ENCODE results near the gene ZNF511. TPM values are rescaled to one million over a fixed set of nuclear protein-coding genes. Genes with fewer than 3 reads are reported as not detected.

Gene ZNF511
- total RNA-seq, 2 experiments from 2014 or later: 38.1 to 40.9 TPM

DNA sequence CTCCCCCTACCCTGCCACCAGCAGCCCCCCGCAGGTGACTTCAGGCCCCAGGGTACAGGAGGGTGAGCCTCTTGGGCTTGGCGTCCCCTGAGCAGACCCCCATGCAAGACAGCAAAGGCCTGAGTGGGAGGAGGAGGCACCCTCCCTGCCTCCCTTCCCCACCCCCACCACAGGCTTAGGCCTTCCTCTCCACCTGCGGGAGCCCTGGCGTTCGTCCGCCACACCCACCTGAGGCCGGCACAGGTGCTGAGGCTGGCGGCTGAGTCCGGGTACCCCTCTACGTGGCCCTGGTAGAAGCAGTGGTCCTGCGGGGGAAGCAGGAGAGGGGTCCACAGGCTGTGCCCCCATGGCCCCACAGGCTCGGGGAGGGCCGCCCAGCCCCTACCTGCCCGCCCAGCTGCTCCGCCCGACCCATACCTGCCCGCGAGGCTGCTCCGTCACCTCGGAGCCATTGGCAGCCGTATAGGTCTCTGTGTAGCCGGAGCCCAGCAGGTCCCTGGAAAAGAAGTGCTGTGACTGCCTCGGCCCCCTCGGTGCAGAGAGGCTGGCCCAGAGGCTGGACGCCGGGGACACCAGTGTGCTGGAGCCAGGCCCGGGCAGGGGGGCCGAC, 35.1 kb upstream of the ZNF511 start:
- TF ChIP-seq, protein P1, sequence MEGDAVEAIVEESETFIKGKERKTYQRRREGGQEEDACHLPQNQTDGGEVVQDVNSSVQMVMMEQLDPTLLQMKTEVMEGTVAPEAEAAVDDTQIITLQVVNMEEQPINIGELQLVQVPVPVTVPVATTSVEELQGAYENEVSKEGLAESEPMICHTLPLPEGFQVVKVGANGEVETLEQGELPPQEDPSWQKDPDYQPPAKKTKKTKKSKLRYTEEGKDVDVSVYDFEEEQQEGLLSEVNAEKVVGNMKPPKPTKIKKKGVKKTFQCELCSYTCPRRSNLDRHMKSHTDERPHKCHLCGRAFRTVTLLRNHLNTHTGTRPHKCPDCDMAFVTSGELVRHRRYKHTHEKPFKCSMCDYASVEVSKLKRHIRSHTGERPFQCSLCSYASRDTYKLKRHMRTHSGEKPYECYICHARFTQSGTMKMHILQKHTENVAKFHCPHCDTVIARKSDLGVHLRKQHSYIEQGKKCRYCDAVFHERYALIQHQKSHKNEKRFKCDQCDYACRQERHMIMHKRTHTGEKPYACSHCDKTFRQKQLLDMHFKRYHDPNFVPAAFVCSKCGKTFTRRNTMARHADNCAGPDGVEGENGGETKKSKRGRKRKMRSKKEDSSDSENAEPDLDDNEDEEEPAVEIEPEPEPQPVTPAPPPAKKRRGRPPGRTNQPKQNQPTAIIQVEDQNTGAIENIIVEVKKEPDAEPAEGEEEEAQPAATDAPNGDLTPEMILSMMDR (IDR thresholded peaks at IDR 0.05): no peak
- H3K36me3 ChIP-seq (ENCODE audit: insufficient read depth, low read length): peaks cover 48% of the 10 kb centered on the region
- intact Hi-C loops (cut with DNase I, micrococcal nuclease): no loop called here
- CTCF ChIA-PET: no interaction called here
- no peaks in the 10 kb centered on the region for H3K9me3 ChIP-seq (ENCODE audit: control insufficient read depth in 1 of 2, insufficient read depth in 1 of 2, low read length in 2 of 2)
- ATAC-seq (ENCODE audit: poor library complexity) (no peak), DNase-seq (no peak)
- H3K4me1 ChIP-seq (ENCODE audit: insufficient read depth, low read length): peaks cover 54% of the 10 kb centered on the region
- Mint-ChIP-seq H3K36me3 (ENCODE audit: low read depth) (peaks cover 28% of the 10 kb centered on the region), H3K27me3 (no peaks in the 10 kb centered on the region), H3K4me3 (no peak overlapping the region), H3K9me3 (no peaks in the 10 kb centered on the region), H3K27ac (no peak overlapping the region), H3K4me1 (ENCODE audit: low read depth) (peaks cover 27% of the 10 kb centered on the region)
- no peak overlapping the region for H3K4me3 ChIP-seq (ENCODE audit: low read length)
- no peaks in the 10 kb centered on the region for H3K27me3 ChIP-seq (ENCODE audit: control insufficient read depth in 1 of 2, insufficient read depth in 2 of 2, low read length in 2 of 2)
- peak overlapping the region; percentile 15 to 29 for H3K27ac ChIP-seq (ENCODE audit: low read depth in 1 of 2, low read length in 2 of 2)
- POLR2A ChIA-PET: interaction anchor here (1.7 kb wide), 1 partner anchor 14 kb away, joined by 11 read pairs; no protein-coding TSS in a partner anchor

- H3K4me3 Mint-ChIP-seq: peak overlapping the region; percentile 94
- peak overlapping the region; percentile 98 for H3K27ac Mint-ChIP-seq
- POLR2A ChIA-PET: interaction anchor here (0.9 to 2.5 kb wide), 6 partner anchors 9 to 61 kb away, joined by 5 to 22 read pairs (median 6); no protein-coding TSS in a partner anchor
- peaks cover 39% of the 10 kb centered on the region for H3K36me3 ChIP-seq (ENCODE audit: insufficient read depth, low read length)
- peak overlapping the region; percentile 86 to 90 for H3K27ac ChIP-seq (ENCODE audit: low read depth in 1 of 2, low read length in 2 of 2)
- H3K27me3 Mint-ChIP-seq: no peaks in the 10 kb centered on the region
- peak overlapping the region; percentile 91 for H3K4me3 ChIP-seq (ENCODE audit: low read length)
- no peaks in the 10 kb centered on the region for H3K9me3 Mint-ChIP-seq
- H3K9me3 ChIP-seq (ENCODE audit: control insufficient read depth in 1 of 2, insufficient read depth in 1 of 2, low read length in 2 of 2): no peaks in the 10 kb centered on the region
- TF ChIP-seq, protein P1 (IDR thresholded peaks at IDR 0.05): no peak
- no peaks in the 10 kb centered on the region for H3K27me3 ChIP-seq (ENCODE audit: control insufficient read depth in 1 of 2, insufficient read depth in 2 of 2, low read length in 2 of 2)
- CTCF ChIA-PET: interaction anchor here (0.9 to 2.6 kb wide), 7 partner anchors 11 to 131 kb away, joined by 4 to 16 read pairs (median 6); no protein-coding TSS in a partner anchor
- H3K4me1 ChIP-seq (ENCODE audit: insufficient read depth, low read length): peaks cover 64% of the 10 kb centered on the region
- peaks cover 40% of the 10 kb centered on the region for H3K4me1 Mint-ChIP-seq (ENCODE audit: low read depth)
- peaks cover 34% of the 10 kb centered on the region for H3K36me3 Mint-ChIP-seq (ENCODE audit: low read depth)
- DNase-seq (peak; percentile 53 to 95 (median 76)), ATAC-seq (ENCODE audit: poor library complexity) (peak; percentile 68)
- intact Hi-C loops (cut with DNase I, micrococcal nuclease): loop anchor here (1.0 to 5.0 kb wide), 2 partner anchors 16 to 133 kb away; no protein-coding TSS in a partner anchor
Measured at GRCh38 chr10:133274751-133275683, 33.7 kb upstream of the ZNF511 start.

DNA sequence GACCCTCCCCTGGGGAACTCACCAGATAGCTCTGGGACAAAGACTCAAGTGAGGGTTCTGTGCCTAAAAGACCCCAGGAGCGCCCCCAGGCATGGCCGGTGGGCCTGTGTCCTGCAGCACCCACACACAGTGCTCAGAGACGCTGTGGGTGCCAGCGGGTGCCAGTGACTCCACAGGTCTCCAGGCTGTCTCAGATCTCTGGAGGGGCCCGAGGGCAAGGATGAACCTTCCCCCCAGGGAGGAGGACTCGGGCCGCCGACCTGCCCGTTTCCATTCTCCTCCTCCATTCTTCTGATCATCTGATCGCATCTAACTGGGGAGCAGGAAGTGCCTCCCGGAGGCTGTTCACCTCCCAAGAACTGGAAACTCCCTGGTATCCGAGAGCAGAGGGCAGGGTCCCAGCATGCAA, 33.0 kb upstream of the ZNF511 start:
- peak overlapping the region; percentile 98 for H3K27ac Mint-ChIP-seq
- ATAC-seq (ENCODE audit: poor library complexity): peak; percentile 7
- H3K27me3 ChIP-seq (ENCODE audit: control insufficient read depth in 1 of 2, insufficient read depth in 2 of 2, low read length in 2 of 2): no peaks in the 10 kb centered on the region
- H3K4me1 ChIP-seq (ENCODE audit: insufficient read depth, low read length): peaks cover 70% of the 10 kb centered on the region
- CTCF ChIA-PET: interaction anchor here (0.9 to 2.6 kb wide), 7 partner anchors 12 to 132 kb away, joined by 4 to 16 read pairs (median 6); no protein-coding TSS in a partner anchor
- no peaks in the 10 kb centered on the region for H3K9me3 Mint-ChIP-seq
- peak in 10 of 14 experiments; percentile 28 to 69 (median 54) for DNase-seq
- H3K4me1 Mint-ChIP-seq (ENCODE audit: low read depth): peaks cover 40% of the 10 kb centered on the region
- H3K27ac ChIP-seq (ENCODE audit: low read depth in 1 of 2, low read length in 2 of 2): peak overlapping the region; percentile 86 to 90
- peak overlapping the region; percentile 94 for H3K4me3 Mint-ChIP-seq
- H3K4me3 ChIP-seq (ENCODE audit: low read length): peak overlapping the region; percentile 91
- H3K27me3 Mint-ChIP-seq: no peaks in the 10 kb centered on the region
- H3K36me3 Mint-ChIP-seq (ENCODE audit: low read depth): peaks cover 35% of the 10 kb centered on the region
- POLR2A ChIA-PET: interaction anchor here (0.9 to 2.5 kb wide), 8 partner anchors 9 to 60 kb away, joined by 3 to 22 read pairs (median 6); no protein-coding TSS in a partner anchor
- intact Hi-C loops (cut with DNase I, micrococcal nuclease): loop anchor here (1.0 to 5.0 kb wide), 3 partner anchors 15 to 133 kb away; no protein-coding TSS in a partner anchor
- H3K9me3 ChIP-seq (ENCODE audit: control insufficient read depth in 1 of 2, insufficient read depth in 1 of 2, low read length in 2 of 2): no peaks in the 10 kb centered on the region
- TF ChIP-seq, protein P1 (IDR thresholded peaks at IDR 0.05): peak; percentile 33
- H3K36me3 ChIP-seq (ENCODE audit: insufficient read depth, low read length): peaks cover 32% of the 10 kb centered on the region

Data from CD4-positive, alpha-beta T cell (primary cell).